Astrocyte (in vitro differentiated cells and primary cell): ENCODE measurements around the gene APRT. TPM values are rescaled to one million over a fixed set of nuclear protein-coding genes. Genes with fewer than 3 reads are reported as not detected.

ENCODE experiments used
- DNase-seq: peaks from one replicate; pipeline ENCODE4 v3.0.0-alpha.2; 2010; ENCODE audit warnings: low read depth
- FAIRE-seq: peaks from 2 replicates; lab custom pipeline; 2011; peaks lifted over from hg19 to GRCh38; lab: Jason Lieb, UNC
- H2AFZ ChIP-seq: 2 replicates; pipeline ENCODE4 v1.6.0; 2012; ENCODE audit warnings: low read depth, low read length, inconsistent platforms
- H3K27ac ChIP-seq: 2 replicates; pipeline ENCODE4 v1.5.1; 2011; ENCODE audit warnings: low read depth, low read length, inconsistent platforms
- H3K27me3 ChIP-seq: 2 replicates; pipeline ENCODE4 v1.6.0; 2011; ENCODE audit warnings: low read length, inconsistent platforms; ENCODE audit not compliant: insufficient read depth
- H3K36me3 ChIP-seq: 2 replicates; pipeline ENCODE4 v1.5.1; 2011; ENCODE audit warnings: low read length, inconsistent platforms; ENCODE audit not compliant: insufficient read depth
- H3K4me1 ChIP-seq: 2 replicates; pipeline ENCODE4 v1.5.1; 2011; ENCODE audit warnings: low read length, inconsistent platforms; ENCODE audit not compliant: insufficient read depth
- H3K4me2 ChIP-seq: 2 replicates; pipeline ENCODE4 v1.6.0; 2012; ENCODE audit warnings: low read length, inconsistent platforms
- H3K4me3 ChIP-seq: 2 replicates; pipeline ENCODE4 v1.5.1; 2011; ENCODE audit warnings: low read depth, mild to moderate bottlenecking, low read length, inconsistent platforms; ENCODE audit not compliant: insufficient read depth
- H3K79me2 ChIP-seq: 2 replicates; pipeline ENCODE4 v1.6.0; 2012; ENCODE audit warnings: mild to moderate bottlenecking, low read length, inconsistent platforms; ENCODE audit not compliant: insufficient read depth
- H3K9ac ChIP-seq: 2 replicates; pipeline ENCODE4 v1.6.0; 2012; ENCODE audit warnings: mild to moderate bottlenecking, low read length, inconsistent platforms
- H3K9me3 ChIP-seq: 2 replicates; pipeline ENCODE4 v1.5.1; 2012; ENCODE audit warnings: low read depth, mild to moderate bottlenecking, low read length, inconsistent platforms; ENCODE audit not compliant: insufficient read depth
- H4K20me1 ChIP-seq: 2 replicates; pipeline ENCODE4 v1.6.0; 2012; ENCODE audit warnings: low read length, inconsistent platforms; ENCODE audit not compliant: insufficient read depth
- H3K27ac Mint-ChIP-seq: one replicate; pipeline ENCODE4 v1.8.0; 2021; ENCODE audit warnings: mild to moderate bottlenecking, mixed read lengths; ENCODE audit not compliant: unreplicated experiment
- H3K27me3 Mint-ChIP-seq: one replicate; pipeline ENCODE4 v1.8.0; 2021; ENCODE audit warnings: low read depth, mixed read lengths; ENCODE audit not compliant: unreplicated experiment
- H3K36me3 Mint-ChIP-seq: one replicate; pipeline ENCODE4 v1.8.0; 2021; ENCODE audit warnings: low read depth, mixed read lengths; ENCODE audit not compliant: unreplicated experiment
- H3K4me1 Mint-ChIP-seq: one replicate; pipeline ENCODE4 v1.8.0; 2021; ENCODE audit warnings: low read depth, mixed read lengths; ENCODE audit not compliant: unreplicated experiment
- H3K4me3 Mint-ChIP-seq: one replicate; pipeline ENCODE4 v1.8.0; 2021; ENCODE audit warnings: mild to moderate bottlenecking, moderate library complexity, mixed read lengths; ENCODE audit not compliant: unreplicated experiment
- H3K9me3 Mint-ChIP-seq: one replicate; pipeline ENCODE4 v1.8.0; 2021; ENCODE audit warnings: mild to moderate bottlenecking, mixed read lengths; ENCODE audit not compliant: unreplicated experiment
- EZH2 ChIP-seq: IDR thresholded peaks from 2 replicates; pipeline ENCODE4 v1.6.1; 2012; ENCODE audit warnings: mild to moderate bottlenecking, low read length, inconsistent platforms; ENCODE audit not compliant: insufficient read depth
- total RNA-seq: library from RNA; stranded (reverse); gene quantifications from 2 replicates; pipeline ENCODE4 v1.2.1, GENCODE V29; 2021
- TF ChIP-seq, protein P1 (sequence below): IDR thresholded peaks from 2 replicates; pipeline ENCODE4 v1.5.1; 2011; ENCODE audit warnings: low read depth, mild to moderate bottlenecking, inconsistent platforms, low read length, moderate library complexity; ENCODE audit not compliant: insufficient read depth

The APRT gene
- total RNA-seq, 1 donor from 2014 or later, result 132 TPM

DNA sequence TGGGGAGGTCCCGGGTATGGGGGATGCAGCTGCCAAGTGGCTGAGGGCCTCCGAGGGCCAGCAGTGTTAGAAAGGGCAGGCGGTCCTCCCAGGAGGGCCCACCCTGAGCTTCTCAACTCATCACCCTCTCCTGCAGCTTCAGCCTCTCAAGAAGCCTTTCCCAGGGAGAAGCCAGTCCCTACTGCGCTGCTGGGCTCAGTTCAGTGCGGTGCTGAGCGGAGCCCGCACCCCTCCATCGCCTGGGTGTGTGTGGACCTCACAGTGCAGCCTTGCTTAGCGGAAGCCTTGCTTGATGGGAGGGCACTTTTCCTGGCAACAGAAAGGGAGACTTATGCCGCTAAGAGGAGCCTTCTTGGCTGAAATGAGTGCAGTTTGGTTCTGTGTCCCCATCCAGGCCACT lies 3.5 kb upstream of the APRT start:
- no peak overlapping the region for H3K9ac ChIP-seq
- Mint-ChIP-seq H3K4me3 (no peak overlapping the region), H3K9me3 (no peaks in the 10 kb centered on the region), H3K27ac (no peak overlapping the region), H3K36me3 (peaks cover 1% of the 10 kb centered on the region), H3K4me1 (peaks cover 2% of the 10 kb centered on the region), H3K27me3 (no peaks in the 10 kb centered on the region)
- peaks cover 14% of the 10 kb centered on the region for H3K4me1 ChIP-seq
- TF ChIP-seq, protein P1, sequence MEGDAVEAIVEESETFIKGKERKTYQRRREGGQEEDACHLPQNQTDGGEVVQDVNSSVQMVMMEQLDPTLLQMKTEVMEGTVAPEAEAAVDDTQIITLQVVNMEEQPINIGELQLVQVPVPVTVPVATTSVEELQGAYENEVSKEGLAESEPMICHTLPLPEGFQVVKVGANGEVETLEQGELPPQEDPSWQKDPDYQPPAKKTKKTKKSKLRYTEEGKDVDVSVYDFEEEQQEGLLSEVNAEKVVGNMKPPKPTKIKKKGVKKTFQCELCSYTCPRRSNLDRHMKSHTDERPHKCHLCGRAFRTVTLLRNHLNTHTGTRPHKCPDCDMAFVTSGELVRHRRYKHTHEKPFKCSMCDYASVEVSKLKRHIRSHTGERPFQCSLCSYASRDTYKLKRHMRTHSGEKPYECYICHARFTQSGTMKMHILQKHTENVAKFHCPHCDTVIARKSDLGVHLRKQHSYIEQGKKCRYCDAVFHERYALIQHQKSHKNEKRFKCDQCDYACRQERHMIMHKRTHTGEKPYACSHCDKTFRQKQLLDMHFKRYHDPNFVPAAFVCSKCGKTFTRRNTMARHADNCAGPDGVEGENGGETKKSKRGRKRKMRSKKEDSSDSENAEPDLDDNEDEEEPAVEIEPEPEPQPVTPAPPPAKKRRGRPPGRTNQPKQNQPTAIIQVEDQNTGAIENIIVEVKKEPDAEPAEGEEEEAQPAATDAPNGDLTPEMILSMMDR, result no peak
- TF ChIP-seq EZH2, result no peak
- H2AFZ ChIP-seq, result no peak overlapping the region
- DNase-seq (no peak), FAIRE-seq (no peak)
- no peaks in the 10 kb centered on the region for H3K36me3 ChIP-seq
- H4K20me1 ChIP-seq, result peaks cover 9% of the 10 kb centered on the region
- H3K9me3 ChIP-seq, result no peaks in the 10 kb centered on the region
- H3K27ac ChIP-seq, result no peak overlapping the region
- H3K4me2 ChIP-seq, result no peak overlapping the region
- H3K79me2 ChIP-seq, result peaks cover 15% of the 10 kb centered on the region
- H3K4me3 ChIP-seq, result no peak overlapping the region
- no peaks in the 10 kb centered on the region for H3K27me3 ChIP-seq

DNA sequence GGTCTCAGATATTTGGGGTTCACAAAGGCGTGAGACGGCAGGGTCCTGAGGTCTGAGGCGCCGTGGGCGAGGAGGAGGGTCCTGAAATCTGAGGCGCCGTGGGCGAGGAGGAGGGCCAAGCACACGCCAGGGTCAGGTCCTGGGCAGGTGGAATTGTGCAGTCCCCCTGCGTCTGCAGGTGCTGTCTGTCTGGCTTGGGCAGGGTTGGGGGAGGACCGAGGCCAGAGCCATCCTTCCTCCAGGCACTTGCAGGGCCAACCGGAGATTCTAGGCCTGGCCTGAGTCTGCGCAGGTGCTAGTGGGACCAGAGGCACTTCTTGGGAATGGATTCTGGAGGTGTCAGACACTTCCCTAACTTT lies 2.4 kb upstream of the APRT start:
- Histone ChIP-seq H3K9ac (no peak overlapping the region), H3K4me1 (peaks cover 19% of the 10 kb centered on the region), H3K4me3 (no peak overlapping the region), H3K27ac (no peak overlapping the region), H4K20me1 (peaks cover 20% of the 10 kb centered on the region), H3K27me3 (no peaks in the 10 kb centered on the region), H3K4me2 (no peak overlapping the region), H3K9me3 (no peaks in the 10 kb centered on the region), H3K79me2 (peaks cover 26% of the 10 kb centered on the region), H3K36me3 (peaks cover 2% of the 10 kb centered on the region), H2AFZ (no peak overlapping the region)
- no peaks in the 10 kb centered on the region for H3K27me3 Mint-ChIP-seq
- H3K4me1 Mint-ChIP-seq, result peaks cover 2% of the 10 kb centered on the region
- no peak overlapping the region for H3K27ac Mint-ChIP-seq
- no peaks in the 10 kb centered on the region for H3K9me3 Mint-ChIP-seq
- no peak overlapping the region for H3K4me3 Mint-ChIP-seq
- FAIRE-seq (no peak), DNase-seq (no peak)
- H3K36me3 Mint-ChIP-seq, result peaks cover 3% of the 10 kb centered on the region
- TF ChIP-seq EZH2, result no peak
- TF ChIP-seq, protein P1, result no peak

DNA sequence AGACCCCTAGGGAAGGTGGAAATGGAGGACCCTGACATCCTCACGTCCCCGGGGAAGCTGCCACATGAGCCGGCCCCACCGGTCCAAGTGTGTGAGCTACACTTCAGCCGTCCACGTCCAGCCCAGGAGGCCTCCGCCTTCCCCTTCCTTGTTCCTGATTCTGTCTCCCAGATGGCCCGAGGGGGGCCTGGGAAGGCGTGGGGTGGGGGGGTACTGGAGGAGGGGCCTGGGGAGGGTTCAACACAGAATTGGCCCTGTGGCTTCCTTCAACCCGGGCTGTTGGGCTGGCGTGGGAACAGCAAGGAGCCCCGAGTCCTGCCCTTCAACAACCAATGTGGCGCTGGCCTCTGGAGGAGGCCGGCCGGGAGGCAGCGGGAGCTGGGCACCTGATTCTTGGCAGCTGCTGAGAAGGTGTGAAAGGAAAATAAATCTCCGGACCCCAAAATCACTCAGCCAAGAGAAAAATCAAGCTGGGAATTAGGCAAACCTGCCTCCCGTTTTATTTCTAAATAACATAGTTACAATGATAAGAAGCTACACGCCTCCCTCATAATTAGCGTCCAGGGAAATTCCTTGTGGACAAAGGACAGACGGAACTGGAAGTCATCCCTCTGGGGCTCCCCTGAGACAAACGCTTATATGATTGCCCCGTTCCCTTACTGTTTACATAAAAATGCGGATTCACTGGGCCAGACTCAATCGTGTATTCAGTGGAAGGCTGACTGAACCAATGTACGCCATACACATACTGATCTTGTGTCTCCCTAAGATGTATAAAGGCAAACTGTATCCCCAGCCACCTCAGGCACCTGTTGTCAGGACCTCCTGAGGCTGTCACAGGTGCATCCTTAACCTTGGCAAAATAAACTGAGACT lies 1.8 kb upstream of the APRT start:
- H3K27ac Mint-ChIP-seq, result peak overlapping the region; percentile 47
- no peaks in the 10 kb centered on the region for H3K9me3 ChIP-seq
- H3K4me1 Mint-ChIP-seq, result peaks cover 2% of the 10 kb centered on the region
- H3K27me3 Mint-ChIP-seq, result no peaks in the 10 kb centered on the region
- TF ChIP-seq EZH2, result no peak
- TF ChIP-seq, protein P1, result no peak
- no peak overlapping the region for H3K9ac ChIP-seq
- peaks cover 3% of the 10 kb centered on the region for H3K36me3 ChIP-seq
- no peak overlapping the region for H2AFZ ChIP-seq
- H3K4me1 ChIP-seq, result peaks cover 19% of the 10 kb centered on the region
- no peak overlapping the region for H3K4me2 ChIP-seq
- no peaks in the 10 kb centered on the region for H3K9me3 Mint-ChIP-seq
- H3K4me3 Mint-ChIP-seq, result no peak overlapping the region
- H3K4me3 ChIP-seq, result no peak overlapping the region
- no peak overlapping the region for H3K27ac ChIP-seq
- H3K27me3 ChIP-seq, result no peaks in the 10 kb centered on the region
- FAIRE-seq, result no peak
- H3K79me2 ChIP-seq, result peaks cover 27% of the 10 kb centered on the region
- peaks cover 3% of the 10 kb centered on the region for H3K36me3 Mint-ChIP-seq
- peaks cover 23% of the 10 kb centered on the region for H4K20me1 ChIP-seq
- no peak for DNase-seq
